ENCODE results near the gene ATP6AP2.

ATP6AP2 gene

DNA sequence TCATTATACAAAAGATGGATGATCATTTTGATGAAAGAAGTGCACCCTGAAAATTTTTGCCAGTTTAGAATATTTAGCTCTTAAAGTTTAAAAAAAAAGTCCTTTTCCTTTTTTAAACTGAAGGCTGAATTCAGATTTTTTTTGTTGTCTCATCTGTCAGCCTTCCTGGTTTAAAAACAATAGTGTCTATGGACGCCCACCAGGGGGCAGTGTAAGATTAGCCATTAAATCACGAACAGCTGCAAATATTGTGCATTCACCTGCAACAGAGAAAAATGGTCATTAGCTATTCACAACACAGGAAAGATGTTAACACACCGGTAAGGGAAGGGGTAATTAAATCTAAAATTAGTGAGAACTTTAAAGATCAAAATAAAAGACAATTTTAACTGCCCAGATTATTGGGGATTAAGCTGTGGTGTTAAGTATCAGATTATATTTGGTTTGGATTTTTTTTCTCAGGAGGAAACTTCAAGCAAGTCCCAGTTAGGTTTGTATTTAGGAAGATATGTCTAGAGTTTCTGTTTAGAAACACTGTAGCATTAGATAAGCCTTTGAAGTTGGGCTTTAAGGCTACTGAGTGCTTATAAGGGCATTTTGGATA is 71.0 kb downstream of the ATP6AP2 start:
- Histone ChIP-seq H3K27me3 (replicated peaks in 2 of 5; ENCODE audit: control insufficient read depth in 4 of 5, insufficient read depth in 5 of 5, low read length in 4 of 5) (peaks cover 0 to 5% (median 0%) of the 10 kb centered on the region in 5 experiments), H3K27ac (ENCODE audit: insufficient read depth in 1 of 2, low read depth in 1 of 2, low read length in 2 of 2, poor library complexity in 1 of 2, severe bottlenecking in 2 of 2) (no peak overlapping the region), H3K4me3 (ENCODE audit: control insufficient read depth in 1 of 7, extremely low read depth in 1 of 7, insufficient read depth in 4 of 7, low read depth in 2 of 7, low read length in 6 of 7) (no peak overlapping the region), H3K36me3 (ENCODE audit: control insufficient read depth in 4 of 4, insufficient read depth in 4 of 4, low read length in 3 of 4) (peaks cover 3 to 25% (median 10%) of the 10 kb centered on the region in 4 experiments), H3K9me3 (ENCODE audit: control extremely low read depth in 1 of 5, control insufficient read depth in 4 of 5, insufficient read depth in 2 of 5, low read depth in 1 of 5, low read length in 4 of 5) (no peaks in the 10 kb centered on the region), H3K4me1 (ENCODE audit: control extremely low read depth in 1 of 4, control insufficient read depth in 4 of 4, insufficient read depth in 4 of 4, low read length in 3 of 4) (peaks cover 0 to 11% (median 7%) of the 10 kb centered on the region in 4 experiments)
- 0% methylated on average over 1 of the region's 3 CpGs for WGBS (ENCODE audit: insufficient coverage)
- POLR2A ChIA-PET: no interaction called here
- CTCF ChIA-PET: interaction anchor here (0.7 to 2.2 kb wide), 9 partner anchors 12 to 445 kb away, joined by 3 to 9 read pairs (median 4); no protein-coding TSS in a partner anchor
- DNase-seq: peak; percentile 61 to 90 (median 82)

DNA sequence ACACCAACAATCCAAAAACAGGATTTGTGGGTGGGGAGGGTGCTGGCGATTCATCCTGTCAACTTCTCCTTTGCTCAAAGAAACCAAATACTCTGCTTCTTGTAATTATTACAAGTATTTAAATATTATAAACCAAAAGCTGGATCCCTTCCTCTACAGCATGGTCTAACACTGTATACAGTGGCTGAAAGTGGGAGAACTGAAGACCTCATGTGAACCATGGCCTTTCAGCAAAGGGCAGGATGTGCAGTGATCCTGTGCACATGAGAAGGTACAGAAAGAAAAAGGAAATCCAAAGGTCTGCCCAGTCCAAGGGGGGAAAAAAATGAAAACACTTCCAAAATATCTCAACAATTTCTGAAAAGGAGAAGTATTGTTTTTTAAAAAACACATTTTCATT is 71.9 kb downstream of the ATP6AP2 start:
- H3K9me3 ChIP-seq (ENCODE audit: control extremely low read depth in 1 of 5, control insufficient read depth in 4 of 5, insufficient read depth in 2 of 5, low read depth in 1 of 5, low read length in 4 of 5): no peaks in the 10 kb centered on the region
- ChIA-PET POLR2A (no interaction called here), CTCF (interaction anchor here (0.8 to 1.5 kb wide), 5 partner anchors 14 to 493 kb away, joined by 3 to 7 read pairs (median 4); no protein-coding TSS in a partner anchor)
- peaks cover 0 to 6% (median 4%) of the 10 kb centered on the region in 4 experiments for H3K4me1 ChIP-seq (ENCODE audit: control extremely low read depth in 1 of 4, control insufficient read depth in 4 of 4, insufficient read depth in 4 of 4, low read length in 3 of 4)
- H3K4me3 ChIP-seq (ENCODE audit: control insufficient read depth in 1 of 7, extremely low read depth in 1 of 7, insufficient read depth in 4 of 7, low read depth in 2 of 7, low read length in 6 of 7): no peak overlapping the region
- no CpG with 5 or more reads among the region's 1 CpG for WGBS (ENCODE audit: insufficient coverage)
- peaks cover 6 to 32% (median 12%) of the 10 kb centered on the region in 4 experiments for H3K36me3 ChIP-seq (ENCODE audit: control insufficient read depth in 4 of 4, insufficient read depth in 4 of 4, low read length in 3 of 4)
- no peak overlapping the region for H3K27ac ChIP-seq (ENCODE audit: insufficient read depth in 1 of 2, low read depth in 1 of 2, low read length in 2 of 2, poor library complexity in 1 of 2, severe bottlenecking in 2 of 2)
- peaks cover 0 to 3% (median 0%) of the 10 kb centered on the region in 5 experiments for H3K27me3 ChIP-seq (replicated peaks in 2 of 5; ENCODE audit: control insufficient read depth in 4 of 5, insufficient read depth in 5 of 5, low read length in 4 of 5)
- DNase-seq: no peak

DNA sequence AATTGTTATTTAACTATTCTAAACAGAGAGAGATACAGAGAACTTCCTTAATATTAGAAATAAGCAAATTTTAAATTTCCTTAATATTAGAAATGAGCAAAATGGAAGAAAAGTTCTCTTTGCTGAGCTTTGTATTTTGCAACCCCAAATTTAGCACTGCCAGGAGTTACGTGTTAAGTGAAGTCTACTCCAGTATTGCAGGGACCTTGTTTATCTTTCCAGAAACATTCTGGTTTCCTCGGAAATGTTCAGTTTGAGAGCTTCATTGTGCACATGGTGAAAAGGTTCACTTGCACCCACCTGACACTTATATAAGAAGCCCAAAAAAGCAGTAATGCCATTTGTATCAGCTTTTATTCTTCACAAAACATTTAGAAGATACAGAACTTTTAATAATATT is 72.8 kb downstream of the ATP6AP2 start:
- H3K27me3 ChIP-seq (replicated peaks in 2 of 5; ENCODE audit: control insufficient read depth in 4 of 5, insufficient read depth in 5 of 5, low read length in 4 of 5): peaks cover 0 to 3% (median 0%) of the 10 kb centered on the region in 5 experiments
- ChIA-PET POLR2A (no interaction called here), CTCF (interaction anchor here (0.6 to 1.4 kb wide), 4 partner anchors 141 to 527 kb away, joined by 3 to 7 read pairs (median 4); no protein-coding TSS in a partner anchor)
- H3K4me1 ChIP-seq (ENCODE audit: control extremely low read depth in 1 of 4, control insufficient read depth in 4 of 4, insufficient read depth in 4 of 4, low read length in 3 of 4): no peaks in the 10 kb centered on the region
- H3K36me3 ChIP-seq (ENCODE audit: control insufficient read depth in 4 of 4, insufficient read depth in 4 of 4, low read length in 3 of 4): peaks cover 6 to 33% (median 12%) of the 10 kb centered on the region in 4 experiments
- H3K27ac ChIP-seq (ENCODE audit: insufficient read depth in 1 of 2, low read depth in 1 of 2, low read length in 2 of 2, poor library complexity in 1 of 2, severe bottlenecking in 2 of 2): no peak overlapping the region
- H3K4me3 ChIP-seq (ENCODE audit: control insufficient read depth in 1 of 7, extremely low read depth in 1 of 7, insufficient read depth in 4 of 7, low read depth in 2 of 7, low read length in 6 of 7): no peak overlapping the region
- no peak for DNase-seq
- H3K9me3 ChIP-seq (ENCODE audit: control extremely low read depth in 1 of 5, control insufficient read depth in 4 of 5, insufficient read depth in 2 of 5, low read depth in 1 of 5, low read length in 4 of 5): no peaks in the 10 kb centered on the region
- 94% methylated on average over 2 of the region's 2 CpGs for WGBS (ENCODE audit: insufficient coverage)

Data from common myeloid progenitor, CD34-positive (primary cell).